ENCODE measurements around the gene CLCN7. TPM values are rescaled to one million over a fixed set of nuclear protein-coding genes. Genes with fewer than 3 reads are reported as not detected.

CLCN7 gene
- total RNA-seq, 1 experiment from 2014 or later, result 64.0 TPM

GRCh38 chr16:1510272-1510671 lies 35.4 kb upstream of the CLCN7 start:
- Histone ChIP-seq H3K4me1 (ENCODE audit: control insufficient read depth in 1 of 2, insufficient read depth in 2 of 2, low read length in 2 of 2) (no peaks in the 10 kb centered on the region), H2AFZ (ENCODE audit: low read depth, low read length, poor library complexity, severe bottlenecking) (no peak overlapping the region), H3K27me3 (ENCODE audit: insufficient read depth, low read length) (no peaks in the 10 kb centered on the region), H3K4me2 (ENCODE audit: low read length) (no peak overlapping the region), H3K27ac (ENCODE audit: low read depth, low read length) (no peak overlapping the region), H3K9ac (ENCODE audit: low read length) (no peak overlapping the region), H3K36me3 (ENCODE audit: control insufficient read depth in 1 of 2, insufficient read depth in 2 of 2, low read length in 2 of 2) (peaks cover 0 to 3% of the 10 kb centered on the region in 2 experiments; a peak in 1 of 4 replicates), H4K20me1 (ENCODE audit: insufficient read depth) (no peaks in the 10 kb centered on the region), H3K9me3 (ENCODE audit: control insufficient read depth in 1 of 2, insufficient read depth in 1 of 2, low read depth in 1 of 2, low read length in 2 of 2) (no peaks in the 10 kb centered on the region), H3K79me2 (ENCODE audit: insufficient read depth, low read length) (no peaks in the 10 kb centered on the region), H3K9me2 (ENCODE audit: insufficient read depth) (no peaks in the 10 kb centered on the region), H3K4me3 (replicated peaks in 1 of 2; ENCODE audit: low read depth in 1 of 2, low read length in 2 of 2) (no peak overlapping the region)
- BruUV-seq (replicated peaks), result no TSS peak
- ChIA-PET CTCF (no interaction called here), RAD21 (ENCODE audit: low non-redundant PET in 1 of 2, low total read pairs in 2 of 2, uncharacterized antibody in 2 of 2, unreplicated experiment in 2 of 2) (no interaction called here), POLR2A (no interaction called here)
- no peak for DNase-seq (ENCODE audit: low read depth, low spot score)
- intact Hi-C loops (cut with micrococcal nuclease), result no loop called here
- TF ChIP-seq RAD21 (IDR thresholded peaks at IDR 0.05; ENCODE audit: low read depth), result no peak
- TF ChIP-seq SRF (IDR thresholded peaks at IDR 0.05; ENCODE audit: low read depth), result no peak
- TF ChIP-seq FOSL1 (IDR thresholded peaks at IDR 0.05; ENCODE audit: low read depth), result no peak
- TF ChIP-seq EGR1 (IDR thresholded peaks at IDR 0.05; ENCODE audit: low read depth), result no peak
- TF ChIP-seq, protein P1, sequence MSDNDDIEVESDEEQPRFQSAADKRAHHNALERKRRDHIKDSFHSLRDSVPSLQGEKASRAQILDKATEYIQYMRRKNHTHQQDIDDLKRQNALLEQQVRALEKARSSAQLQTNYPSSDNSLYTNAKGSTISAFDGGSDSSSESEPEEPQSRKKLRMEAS (IDR thresholded peaks at IDR 0.05), result no peak
- no peak for TF ChIP-seq ZFX (IDR thresholded peaks at IDR 0.05)
- TF ChIP-seq CEBPB (IDR thresholded peaks at IDR 0.05; ENCODE audit: low read depth), result no peak
- no peak for TF ChIP-seq YY1 (IDR thresholded peaks at IDR 0.05; ENCODE audit: extremely low read depth, insufficient replicate concordance, low read depth, low read length)
- no peak for TF ChIP-seq ATF3 (IDR thresholded peaks at IDR 0.05)
- no peak for TF ChIP-seq SP1 (IDR thresholded peaks at IDR 0.05; ENCODE audit: low read depth)
- TF ChIP-seq, protein P2, sequence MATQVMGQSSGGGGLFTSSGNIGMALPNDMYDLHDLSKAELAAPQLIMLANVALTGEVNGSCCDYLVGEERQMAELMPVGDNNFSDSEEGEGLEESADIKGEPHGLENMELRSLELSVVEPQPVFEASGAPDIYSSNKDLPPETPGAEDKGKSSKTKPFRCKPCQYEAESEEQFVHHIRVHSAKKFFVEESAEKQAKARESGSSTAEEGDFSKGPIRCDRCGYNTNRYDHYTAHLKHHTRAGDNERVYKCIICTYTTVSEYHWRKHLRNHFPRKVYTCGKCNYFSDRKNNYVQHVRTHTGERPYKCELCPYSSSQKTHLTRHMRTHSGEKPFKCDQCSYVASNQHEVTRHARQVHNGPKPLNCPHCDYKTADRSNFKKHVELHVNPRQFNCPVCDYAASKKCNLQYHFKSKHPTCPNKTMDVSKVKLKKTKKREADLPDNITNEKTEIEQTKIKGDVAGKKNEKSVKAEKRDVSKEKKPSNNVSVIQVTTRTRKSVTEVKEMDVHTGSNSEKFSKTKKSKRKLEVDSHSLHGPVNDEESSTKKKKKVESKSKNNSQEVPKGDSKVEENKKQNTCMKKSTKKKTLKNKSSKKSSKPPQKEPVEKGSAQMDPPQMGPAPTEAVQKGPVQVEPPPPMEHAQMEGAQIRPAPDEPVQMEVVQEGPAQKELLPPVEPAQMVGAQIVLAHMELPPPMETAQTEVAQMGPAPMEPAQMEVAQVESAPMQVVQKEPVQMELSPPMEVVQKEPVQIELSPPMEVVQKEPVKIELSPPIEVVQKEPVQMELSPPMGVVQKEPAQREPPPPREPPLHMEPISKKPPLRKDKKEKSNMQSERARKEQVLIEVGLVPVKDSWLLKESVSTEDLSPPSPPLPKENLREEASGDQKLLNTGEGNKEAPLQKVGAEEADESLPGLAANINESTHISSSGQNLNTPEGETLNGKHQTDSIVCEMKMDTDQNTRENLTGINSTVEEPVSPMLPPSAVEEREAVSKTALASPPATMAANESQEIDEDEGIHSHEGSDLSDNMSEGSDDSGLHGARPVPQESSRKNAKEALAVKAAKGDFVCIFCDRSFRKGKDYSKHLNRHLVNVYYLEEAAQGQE (IDR thresholded peaks at IDR 0.05; ENCODE audit: low read depth), result no peak
- no peak for TF ChIP-seq EZH2 (IDR thresholded peaks at IDR 0.05)
- no peak for TF ChIP-seq ZNF274 (IDR thresholded peaks at IDR 0.05; ENCODE audit: low read depth, low read length)
- no peak for TF ChIP-seq TCF7L2 (IDR thresholded peaks at IDR 0.05; ENCODE audit: borderline replicate concordance, extremely low read depth, insufficient read depth, insufficient read length)
- no peak for TF ChIP-seq JUND (IDR thresholded peaks at IDR 0.05)
- no peak for TF ChIP-seq ELF1 (IDR thresholded peaks at IDR 0.05; ENCODE audit: borderline replicate concordance, low read depth)
- TF ChIP-seq, protein P3, sequence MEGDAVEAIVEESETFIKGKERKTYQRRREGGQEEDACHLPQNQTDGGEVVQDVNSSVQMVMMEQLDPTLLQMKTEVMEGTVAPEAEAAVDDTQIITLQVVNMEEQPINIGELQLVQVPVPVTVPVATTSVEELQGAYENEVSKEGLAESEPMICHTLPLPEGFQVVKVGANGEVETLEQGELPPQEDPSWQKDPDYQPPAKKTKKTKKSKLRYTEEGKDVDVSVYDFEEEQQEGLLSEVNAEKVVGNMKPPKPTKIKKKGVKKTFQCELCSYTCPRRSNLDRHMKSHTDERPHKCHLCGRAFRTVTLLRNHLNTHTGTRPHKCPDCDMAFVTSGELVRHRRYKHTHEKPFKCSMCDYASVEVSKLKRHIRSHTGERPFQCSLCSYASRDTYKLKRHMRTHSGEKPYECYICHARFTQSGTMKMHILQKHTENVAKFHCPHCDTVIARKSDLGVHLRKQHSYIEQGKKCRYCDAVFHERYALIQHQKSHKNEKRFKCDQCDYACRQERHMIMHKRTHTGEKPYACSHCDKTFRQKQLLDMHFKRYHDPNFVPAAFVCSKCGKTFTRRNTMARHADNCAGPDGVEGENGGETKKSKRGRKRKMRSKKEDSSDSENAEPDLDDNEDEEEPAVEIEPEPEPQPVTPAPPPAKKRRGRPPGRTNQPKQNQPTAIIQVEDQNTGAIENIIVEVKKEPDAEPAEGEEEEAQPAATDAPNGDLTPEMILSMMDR (IDR thresholded peaks at IDR 0.05 in 2 of 3, conservative IDR thresholded peaks at IDR 0.05 in 1 of 3; ENCODE audit: borderline replicate concordance in 1 of 3, insufficient read depth in 1 of 3, low read depth in 2 of 3, low read length in 2 of 3), result no peak
- TF ChIP-seq POLR2AphosphoS5 (IDR thresholded peaks at IDR 0.05; ENCODE audit: low read depth, low read length), result no peak
- TF ChIP-seq SIN3A (IDR thresholded peaks at IDR 0.05; ENCODE audit: low read depth), result no peak
- no peak for ATAC-seq
